ENCODE results near the gene ZDHHC24.

DNA sequence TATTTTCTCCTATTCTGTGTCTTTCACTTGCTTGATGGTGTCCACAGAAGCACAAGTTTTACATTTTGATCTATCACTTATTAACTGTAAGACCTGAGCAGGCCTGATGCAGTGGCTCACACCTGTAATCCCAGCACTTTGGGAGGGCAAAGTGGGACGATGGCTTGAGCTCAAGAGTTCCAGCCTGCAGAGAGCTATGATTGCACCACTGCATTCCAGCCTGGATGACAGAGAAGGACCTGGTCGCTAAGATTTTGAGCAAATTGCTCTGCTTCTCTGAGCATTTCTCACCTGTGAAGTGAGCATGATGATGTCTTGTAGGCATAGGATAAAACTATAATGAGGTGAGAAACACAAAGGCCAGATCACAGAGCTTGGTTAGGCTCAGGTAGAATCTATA lies 40.3 kb upstream of the ZDHHC24 start:
- TF ChIP-seq, protein P1, sequence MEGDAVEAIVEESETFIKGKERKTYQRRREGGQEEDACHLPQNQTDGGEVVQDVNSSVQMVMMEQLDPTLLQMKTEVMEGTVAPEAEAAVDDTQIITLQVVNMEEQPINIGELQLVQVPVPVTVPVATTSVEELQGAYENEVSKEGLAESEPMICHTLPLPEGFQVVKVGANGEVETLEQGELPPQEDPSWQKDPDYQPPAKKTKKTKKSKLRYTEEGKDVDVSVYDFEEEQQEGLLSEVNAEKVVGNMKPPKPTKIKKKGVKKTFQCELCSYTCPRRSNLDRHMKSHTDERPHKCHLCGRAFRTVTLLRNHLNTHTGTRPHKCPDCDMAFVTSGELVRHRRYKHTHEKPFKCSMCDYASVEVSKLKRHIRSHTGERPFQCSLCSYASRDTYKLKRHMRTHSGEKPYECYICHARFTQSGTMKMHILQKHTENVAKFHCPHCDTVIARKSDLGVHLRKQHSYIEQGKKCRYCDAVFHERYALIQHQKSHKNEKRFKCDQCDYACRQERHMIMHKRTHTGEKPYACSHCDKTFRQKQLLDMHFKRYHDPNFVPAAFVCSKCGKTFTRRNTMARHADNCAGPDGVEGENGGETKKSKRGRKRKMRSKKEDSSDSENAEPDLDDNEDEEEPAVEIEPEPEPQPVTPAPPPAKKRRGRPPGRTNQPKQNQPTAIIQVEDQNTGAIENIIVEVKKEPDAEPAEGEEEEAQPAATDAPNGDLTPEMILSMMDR (IDR thresholded peaks at IDR 0.05 in 2 of 3, conservative IDR thresholded peaks at IDR 0.05 in 1 of 3; ENCODE audit: borderline replicate concordance in 1 of 3, insufficient read depth in 1 of 3, low read depth in 2 of 3, low read length in 2 of 3): no peak
- no peak for TF ChIP-seq POLR2A (IDR thresholded peaks at IDR 0.05; ENCODE audit: borderline replicate concordance, extremely low read depth, insufficient read depth, insufficient read length)
- TF ChIP-seq POLR2AphosphoS5 (IDR thresholded peaks at IDR 0.05; ENCODE audit: low read depth, low read length): no peak
- TF ChIP-seq, protein P2, sequence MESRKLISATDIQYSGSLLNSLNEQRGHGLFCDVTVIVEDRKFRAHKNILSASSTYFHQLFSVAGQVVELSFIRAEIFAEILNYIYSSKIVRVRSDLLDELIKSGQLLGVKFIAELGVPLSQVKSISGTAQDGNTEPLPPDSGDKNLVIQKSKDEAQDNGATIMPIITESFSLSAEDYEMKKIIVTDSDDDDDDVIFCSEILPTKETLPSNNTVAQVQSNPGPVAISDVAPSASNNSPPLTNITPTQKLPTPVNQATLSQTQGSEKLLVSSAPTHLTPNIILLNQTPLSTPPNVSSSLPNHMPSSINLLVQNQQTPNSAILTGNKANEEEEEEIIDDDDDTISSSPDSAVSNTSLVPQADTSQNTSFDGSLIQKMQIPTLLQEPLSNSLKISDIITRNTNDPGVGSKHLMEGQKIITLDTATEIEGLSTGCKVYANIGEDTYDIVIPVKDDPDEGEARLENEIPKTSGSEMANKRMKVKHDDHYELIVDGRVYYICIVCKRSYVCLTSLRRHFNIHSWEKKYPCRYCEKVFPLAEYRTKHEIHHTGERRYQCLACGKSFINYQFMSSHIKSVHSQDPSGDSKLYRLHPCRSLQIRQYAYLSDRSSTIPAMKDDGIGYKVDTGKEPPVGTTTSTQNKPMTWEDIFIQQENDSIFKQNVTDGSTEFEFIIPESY (IDR thresholded peaks at IDR 0.05; ENCODE audit: extremely low read depth, insufficient replicate concordance, low read length): no peak
- no peak for TF ChIP-seq RAD21 (IDR thresholded peaks at IDR 0.05; ENCODE audit: low read depth)
- TF ChIP-seq EZH2 (IDR thresholded peaks at IDR 0.05): no peak
- no peak for TF ChIP-seq JUND (IDR thresholded peaks at IDR 0.05)
- no peak for TF ChIP-seq EZH2phosphoT487 (IDR thresholded peaks at IDR 0.05; ENCODE audit: borderline replicate concordance)

All from HCT116 (cell line).